Adipocyte (in vitro differentiated cells): Measurements from ENCODE around the gene PA2G4.

Source experiments
- DNase-seq: peaks from one replicate; pipeline ENCODE4 v3.0.0-alpha.2; 2015; ENCODE audit warnings: low read depth
- H3K27me3 ChIP-seq: replicated peaks from 2 replicates; pipeline ENCODE4 v1.7.0; 2013; ENCODE audit warnings: mild to moderate bottlenecking, low read length, moderate library complexity; ENCODE audit not compliant: control insufficient read depth, insufficient read depth
- H3K36me3 ChIP-seq: 2 replicates; pipeline ENCODE4 v1.7.0; 2013; ENCODE audit warnings: low read length, mild to moderate bottlenecking, moderate library complexity; ENCODE audit not compliant: control insufficient read depth, insufficient read depth, severe bottlenecking
- H3K4me1 ChIP-seq: 2 replicates; pipeline ENCODE4 v1.7.0; 2013; ENCODE audit warnings: mild to moderate bottlenecking, low read length, moderate library complexity; ENCODE audit not compliant: control insufficient read depth, insufficient read depth
- H3K4me3 ChIP-seq: 2 replicates; pipeline ENCODE4 v1.7.0; 2013; ENCODE audit warnings: mild to moderate bottlenecking, low read length, moderate library complexity
- H3K9ac ChIP-seq: 2 replicates; pipeline ENCODE4 v1.7.0; 2013; ENCODE audit warnings: mild to moderate bottlenecking, low read length, moderate library complexity
- H3K9me3 ChIP-seq: 2 replicates; pipeline ENCODE4 v1.7.0; 2013; ENCODE audit warnings: mild to moderate bottlenecking, low read length, moderate library complexity; ENCODE audit not compliant: control insufficient read depth

The PA2G4 gene

DNA sequence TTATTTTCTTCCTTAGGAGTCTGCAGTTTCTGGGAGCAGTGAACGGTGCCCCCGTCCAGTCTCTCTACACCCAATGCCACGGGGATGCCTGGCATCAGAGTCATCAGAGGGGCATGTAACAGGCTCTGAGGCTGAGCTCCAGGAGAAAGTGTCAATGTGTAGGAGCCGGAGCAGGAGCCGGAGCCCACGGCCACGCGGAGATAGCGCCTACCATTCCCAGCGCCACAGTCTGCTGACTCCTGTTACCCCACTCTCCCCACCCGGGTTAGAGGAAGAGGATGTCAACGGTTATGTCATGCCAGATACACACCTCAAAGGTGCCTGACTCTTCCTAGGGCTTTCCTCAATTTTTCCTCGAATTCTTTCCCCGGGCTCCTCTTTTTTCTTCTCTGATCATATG, 3.3 kb upstream of the PA2G4 start:
- Histone ChIP-seq H3K9ac (no peak overlapping the region), H3K9me3 (no peaks in the 10 kb centered on the region), H3K4me1 (peaks cover 17% of the 10 kb centered on the region), H3K27me3 (peaks cover 18% of the 10 kb centered on the region), H3K4me3 (no peak overlapping the region), H3K36me3 (no peaks in the 10 kb centered on the region)
- no peak for DNase-seq

GRCh38 chr12:56102683-56103065, 1.7 kb upstream of the PA2G4 start:
- no peaks in the 10 kb centered on the region for H3K9me3 ChIP-seq
- no peak overlapping the region for H3K4me3 ChIP-seq
- DNase-seq = no peak
- H3K9ac ChIP-seq = no peak overlapping the region
- H3K36me3 ChIP-seq = peaks cover 11% of the 10 kb centered on the region
- H3K4me1 ChIP-seq = peaks cover 24% of the 10 kb centered on the region
- H3K27me3 ChIP-seq = peaks cover 2% of the 10 kb centered on the region

GRCh38 chr12:56103066-56103711, 1.2 kb upstream of the PA2G4 start:
- H3K27me3 ChIP-seq = no peaks in the 10 kb centered on the region
- peak overlapping the region; percentile 97 for H3K4me3 ChIP-seq
- peaks cover 24% of the 10 kb centered on the region for H3K4me1 ChIP-seq
- DNase-seq = no peak
- no peaks in the 10 kb centered on the region for H3K9me3 ChIP-seq
- H3K36me3 ChIP-seq = peaks cover 16% of the 10 kb centered on the region
- H3K9ac ChIP-seq = peak overlapping the region; percentile 96

- DNase-seq = no peak
- Histone ChIP-seq H3K4me3 (peak overlapping the region; percentile 97), H3K36me3 (peaks cover 21% of the 10 kb centered on the region), H3K9ac (peak overlapping the region; percentile 96), H3K27me3 (no peaks in the 10 kb centered on the region), H3K4me1 (peaks cover 24% of the 10 kb centered on the region), H3K9me3 (no peaks in the 10 kb centered on the region)
These were observed 593 bp upstream of the PA2G4 start for GRCh38 chr12:56103823-56104108.

DNA sequence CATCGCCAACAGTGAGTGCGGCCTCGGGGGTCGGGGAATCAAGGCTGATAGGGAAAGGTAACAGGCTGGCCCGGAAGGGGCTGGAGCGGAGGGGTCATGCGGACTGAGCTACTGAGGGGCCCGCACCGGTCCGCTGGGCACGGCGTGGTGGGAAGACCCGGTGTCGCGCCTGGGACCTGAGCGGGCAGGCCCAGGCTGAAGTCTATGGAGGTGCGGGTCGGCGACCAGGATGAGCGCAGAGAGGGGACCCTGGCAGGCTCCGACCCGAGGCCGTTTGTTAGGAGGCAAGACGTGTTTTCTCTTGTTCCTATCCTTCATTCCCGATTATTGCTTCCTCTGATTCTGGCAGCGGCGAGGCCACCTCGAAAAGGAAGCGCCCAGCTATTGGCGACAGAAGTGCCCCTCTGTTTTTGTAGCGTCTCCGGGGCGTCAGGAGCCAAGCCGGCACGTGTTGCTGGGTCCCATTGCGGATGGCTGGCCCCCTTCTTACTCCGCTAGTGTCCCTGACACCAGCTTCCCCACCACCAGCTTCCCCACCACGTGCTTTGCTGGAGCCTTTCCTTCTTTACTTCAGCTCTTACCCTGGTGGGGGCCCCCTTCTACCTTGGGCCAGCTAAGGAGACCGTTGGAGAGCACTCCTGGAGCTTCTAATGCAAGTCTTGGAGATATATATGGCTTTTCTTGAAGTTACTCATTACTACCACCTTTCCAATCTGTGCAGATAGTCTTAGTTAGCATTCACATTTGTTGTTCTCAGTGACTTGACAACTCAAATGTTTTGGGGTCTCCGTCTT, 653 bp downstream of the PA2G4 start:
- peaks cover 24% of the 10 kb centered on the region for H3K4me1 ChIP-seq
- H3K9ac ChIP-seq = peak overlapping the region; percentile 96
- no peaks in the 10 kb centered on the region for H3K9me3 ChIP-seq
- peak; percentile 52 for DNase-seq
- H3K27me3 ChIP-seq = no peaks in the 10 kb centered on the region
- peak overlapping the region; percentile 97 for H3K4me3 ChIP-seq
- peaks cover 33% of the 10 kb centered on the region for H3K36me3 ChIP-seq

DNA sequence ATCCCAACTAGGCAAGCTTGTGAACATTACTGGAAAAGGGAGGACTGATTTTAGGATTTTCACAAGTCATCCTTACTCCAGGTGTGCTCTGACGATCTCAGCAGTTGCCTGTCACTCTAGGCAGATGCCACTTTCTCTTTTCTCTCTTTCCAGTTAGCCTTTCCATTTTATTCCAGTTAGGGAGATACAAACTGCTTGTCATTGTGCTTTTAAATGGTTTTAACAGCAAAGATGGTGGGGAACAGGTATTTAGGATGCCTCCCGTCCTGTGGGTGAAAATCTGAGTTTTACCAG, 1.2 kb downstream of the PA2G4 start:
- Histone ChIP-seq H3K36me3 (peaks cover 39% of the 10 kb centered on the region), H3K9me3 (no peaks in the 10 kb centered on the region), H3K27me3 (no peaks in the 10 kb centered on the region), H3K4me3 (peak overlapping the region; percentile 97), H3K4me1 (peaks cover 24% of the 10 kb centered on the region), H3K9ac (peak overlapping the region; percentile 96)
- no peak for DNase-seq

DNA sequence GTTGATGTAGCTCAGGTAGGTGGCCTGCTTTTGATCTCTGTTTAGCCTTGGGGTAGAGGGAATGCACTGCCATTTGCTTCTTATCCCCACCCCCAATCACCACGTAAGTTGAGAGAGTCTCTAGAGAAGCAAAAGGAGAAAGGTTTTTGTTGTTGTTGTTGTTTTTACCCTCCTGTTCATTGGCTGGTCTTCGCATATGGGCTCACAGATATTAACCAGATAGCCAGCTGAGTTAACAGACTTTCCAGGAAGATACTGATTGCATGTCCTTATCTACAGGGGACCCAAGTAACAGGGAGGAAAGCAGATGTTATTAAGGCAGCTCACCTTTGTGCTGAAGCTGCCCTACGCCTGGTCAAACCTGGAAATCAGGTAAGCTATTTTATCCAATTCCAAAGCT, 2.9 kb downstream of the PA2G4 start:
- no peak overlapping the region for H3K4me3 ChIP-seq
- H3K9ac ChIP-seq = peak overlapping the region; percentile 22
- H3K9me3 ChIP-seq = no peaks in the 10 kb centered on the region
- H3K27me3 ChIP-seq = no peaks in the 10 kb centered on the region
- H3K4me1 ChIP-seq = peaks cover 24% of the 10 kb centered on the region
- no peak for DNase-seq
- peaks cover 56% of the 10 kb centered on the region for H3K36me3 ChIP-seq

DNA sequence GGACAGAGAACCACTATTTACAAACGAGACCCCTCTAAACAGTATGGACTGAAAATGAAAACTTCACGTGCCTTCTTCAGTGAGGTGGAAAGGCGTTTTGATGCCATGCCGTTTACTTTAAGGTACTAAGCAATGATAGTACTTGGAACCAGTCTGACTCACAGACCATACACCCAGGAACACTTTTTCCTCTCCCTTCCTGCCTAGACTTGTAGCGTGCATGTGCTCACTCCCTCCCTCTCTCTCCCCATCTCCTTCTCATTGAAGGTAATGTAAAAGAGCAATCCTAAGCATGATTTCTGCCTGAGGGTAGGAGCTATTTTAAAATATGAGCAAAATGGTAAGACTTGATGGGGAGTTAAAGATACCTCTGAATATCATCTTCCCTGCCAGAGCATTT, 6.2 kb downstream of the PA2G4 start:
- peaks cover 12% of the 10 kb centered on the region for H3K4me1 ChIP-seq
- H3K9me3 ChIP-seq = no peaks in the 10 kb centered on the region
- DNase-seq = no peak
- no peak overlapping the region for H3K9ac ChIP-seq
- H3K27me3 ChIP-seq = no peaks in the 10 kb centered on the region
- peaks cover 72% of the 10 kb centered on the region for H3K36me3 ChIP-seq
- H3K4me3 ChIP-seq = no peak overlapping the region

GRCh38 chr12:56114084-56114483, 9.7 kb downstream of the PA2G4 start:
- peaks cover 51% of the 10 kb centered on the region for H3K36me3 ChIP-seq
- DNase-seq = no peak

GRCh38 chr12:56115329-56115728, 11.0 kb downstream of the PA2G4 start:
- Histone ChIP-seq H3K4me3 (peak overlapping the region; percentile 94), H3K4me1 (peaks cover 21% of the 10 kb centered on the region), H3K36me3 (peaks cover 41% of the 10 kb centered on the region), H3K27me3 (no peaks in the 10 kb centered on the region), H3K9ac (peak overlapping the region; percentile 97), H3K9me3 (no peaks in the 10 kb centered on the region)
- DNase-seq = peak; percentile 57

More at GRCh38 chr12:56114084-56114483, 9.7 kb downstream of the PA2G4 start:
- Histone ChIP-seq H3K9me3 (no peaks in the 10 kb centered on the region), H3K4me3 (no peak overlapping the region), H3K4me1 (peaks cover 9% of the 10 kb centered on the region), H3K9ac (no peak overlapping the region), H3K27me3 (no peaks in the 10 kb centered on the region)

DNA sequence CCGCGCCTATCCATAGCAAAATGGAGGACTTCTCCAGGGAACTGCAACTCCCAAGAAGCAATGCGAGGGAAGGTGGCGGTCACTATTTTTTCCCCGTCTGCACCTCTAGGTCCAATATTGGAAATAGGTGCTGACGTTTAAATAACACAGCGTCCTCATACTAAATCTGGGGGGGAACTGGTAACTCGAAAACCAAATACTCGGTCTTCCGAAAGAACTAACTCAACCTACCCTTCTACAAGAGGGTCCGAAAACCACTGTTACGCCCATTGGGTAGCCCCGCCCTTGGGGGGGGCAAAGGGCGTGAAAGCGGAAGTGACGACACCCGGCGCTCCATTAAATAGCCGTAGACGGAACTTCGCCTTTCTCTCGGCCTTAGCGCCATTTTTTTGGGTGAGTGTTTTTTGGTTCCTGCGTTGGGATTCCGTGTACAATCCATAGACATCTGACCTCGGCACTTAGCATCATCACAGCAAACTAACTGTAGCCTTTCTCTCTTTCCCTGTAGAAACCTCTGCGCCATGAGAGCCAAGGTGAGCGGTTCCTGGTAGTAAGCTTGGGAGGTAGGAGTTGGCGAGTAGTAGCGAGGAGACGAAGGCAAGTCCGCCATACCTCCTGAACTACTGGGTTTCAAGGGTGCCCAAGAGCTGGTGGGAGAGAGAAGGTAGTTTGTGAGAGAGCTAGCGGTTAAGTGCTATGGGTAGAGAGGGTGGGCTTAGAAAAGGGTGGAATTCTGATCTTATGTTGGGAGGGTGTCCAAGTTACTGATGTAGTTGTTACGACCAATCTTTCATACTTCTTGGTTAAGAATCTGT, 12.1 kb downstream of the PA2G4 start, which contains the start of gene RPL41:
RPL41 (plus strand) TSS at position 367 of the 815 bp plus-strand sequence.
- no peaks in the 10 kb centered on the region for H3K9me3 ChIP-seq
- peak; percentile 98 for DNase-seq
- H3K36me3 ChIP-seq = peaks cover 41% of the 10 kb centered on the region

More for the DNA sequence above, 12.1 kb downstream of the PA2G4 start, which contains the start of gene RPL41:
- H3K9ac ChIP-seq = peak within 1 kb of the TSS; percentile 97
- no peaks in the 10 kb centered on the region for H3K27me3 ChIP-seq
- peak within 1 kb of the TSS; percentile 94 for H3K4me3 ChIP-seq
- peaks cover 21% of the 10 kb centered on the region for H3K4me1 ChIP-seq
